KMS-11 (cell line): ENCODE measurements around the gene STK33.

Experiments
- H2AFZ ChIP-seq: fragments of 200-600 bp; sonication (generic); 2 replicates; pipeline ENCODE4 v1.6.1; 2016; ENCODE audit warnings: antibody characterized with exemption, mixed run types, low read depth
- H3K27ac ChIP-seq: fragments of 200-600 bp; sonication (generic); 2 replicates; pipeline ENCODE4 v1.6.1; 2016; ENCODE audit warnings: mild to moderate bottlenecking, mixed run types
- H3K27me3 ChIP-seq: fragments of 200-600 bp; sonication (generic); 2 replicates; pipeline ENCODE4 v1.6.1; 2017; ENCODE audit warnings: mild to moderate bottlenecking, low read depth, mixed run types, moderate library complexity; ENCODE audit not compliant: insufficient read depth
- H3K36me3 ChIP-seq: fragments of 200-600 bp; sonication (generic); 2 replicates; pipeline ENCODE4 v1.6.1; 2017; ENCODE audit warnings: mild to moderate bottlenecking, mixed run types; ENCODE audit not compliant: insufficient read depth
- H3K4me1 ChIP-seq: fragments of 200-600 bp; sonication (generic); 2 replicates; pipeline ENCODE4 v1.6.1; 2016; ENCODE audit warnings: mild to moderate bottlenecking, low read depth, mixed run types; ENCODE audit not compliant: poor library complexity, severe bottlenecking
- H3K4me2 ChIP-seq: fragments of 200-600 bp; sonication (generic); 2 replicates; pipeline ENCODE4 v1.7.0; 2016; ENCODE audit warnings: mild to moderate bottlenecking, mixed run types
- H3K4me3 ChIP-seq: fragments of 200-600 bp; sonication (generic); IDR thresholded peaks from 2 replicates; pipeline ENCODE4 v1.6.1; 2017; ENCODE audit warnings: low read depth, low read length, mixed read lengths; ENCODE audit not compliant: insufficient read depth
- H3K79me2 ChIP-seq: fragments of 200-600 bp; sonication (generic); 2 replicates; pipeline ENCODE4 v1.6.1; 2016; ENCODE audit warnings: low read depth, mixed run types; ENCODE audit not compliant: insufficient read depth
- H3K9ac ChIP-seq: fragments of 200-600 bp; sonication (generic); 2 replicates; pipeline ENCODE4 v1.6.1; 2016; ENCODE audit warnings: mild to moderate bottlenecking, mixed run types
- H4K20me1 ChIP-seq: fragments of 200-600 bp; sonication (generic); 2 replicates; pipeline ENCODE4 v1.6.1; 2016; ENCODE audit warnings: mild to moderate bottlenecking, mixed run types; ENCODE audit not compliant: insufficient read depth
- TF ChIP-seq, protein P1 (sequence below): fragments of 200-600 bp; sonication (generic); conservative IDR thresholded peaks from 2 replicates; pipeline ENCODE4 v1.6.1; 2017; ENCODE audit warnings: low read depth, mild to moderate bottlenecking, antibody characterized with exemption, low read length, moderate library complexity, mixed read lengths

The STK33 gene

DNA sequence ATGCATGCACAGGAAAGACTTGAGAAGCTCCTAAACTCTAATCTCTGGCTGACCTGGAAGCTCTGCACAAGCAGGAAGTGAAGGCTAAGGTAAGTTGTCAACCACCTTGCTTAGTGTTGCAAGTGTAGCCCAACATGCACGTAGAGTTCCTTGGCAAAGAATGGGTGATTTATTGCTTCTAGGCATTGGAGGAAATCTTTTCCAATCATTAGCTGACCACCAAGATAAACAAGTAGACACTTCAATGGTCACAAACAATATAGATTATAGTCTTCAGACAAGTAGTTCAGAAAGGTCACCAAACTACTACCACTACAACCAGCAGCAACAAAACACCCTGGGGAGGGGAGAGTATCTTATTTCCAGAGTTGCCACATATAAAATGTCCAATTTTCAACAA lies 105.6 kb downstream of the STK33 start:
- Histone ChIP-seq H4K20me1 (no peaks in the 10 kb centered on the region), H3K27ac (no peak overlapping the region), H3K9ac (no peak overlapping the region), H3K79me2 (no peaks in the 10 kb centered on the region), H2AFZ (no peak overlapping the region), H3K4me2 (no peak overlapping the region), H3K36me3 (no peaks in the 10 kb centered on the region), H3K27me3 (no peaks in the 10 kb centered on the region), H3K4me3 (no peak overlapping the region), H3K4me1 (no peaks in the 10 kb centered on the region)
- TF ChIP-seq, protein P1, sequence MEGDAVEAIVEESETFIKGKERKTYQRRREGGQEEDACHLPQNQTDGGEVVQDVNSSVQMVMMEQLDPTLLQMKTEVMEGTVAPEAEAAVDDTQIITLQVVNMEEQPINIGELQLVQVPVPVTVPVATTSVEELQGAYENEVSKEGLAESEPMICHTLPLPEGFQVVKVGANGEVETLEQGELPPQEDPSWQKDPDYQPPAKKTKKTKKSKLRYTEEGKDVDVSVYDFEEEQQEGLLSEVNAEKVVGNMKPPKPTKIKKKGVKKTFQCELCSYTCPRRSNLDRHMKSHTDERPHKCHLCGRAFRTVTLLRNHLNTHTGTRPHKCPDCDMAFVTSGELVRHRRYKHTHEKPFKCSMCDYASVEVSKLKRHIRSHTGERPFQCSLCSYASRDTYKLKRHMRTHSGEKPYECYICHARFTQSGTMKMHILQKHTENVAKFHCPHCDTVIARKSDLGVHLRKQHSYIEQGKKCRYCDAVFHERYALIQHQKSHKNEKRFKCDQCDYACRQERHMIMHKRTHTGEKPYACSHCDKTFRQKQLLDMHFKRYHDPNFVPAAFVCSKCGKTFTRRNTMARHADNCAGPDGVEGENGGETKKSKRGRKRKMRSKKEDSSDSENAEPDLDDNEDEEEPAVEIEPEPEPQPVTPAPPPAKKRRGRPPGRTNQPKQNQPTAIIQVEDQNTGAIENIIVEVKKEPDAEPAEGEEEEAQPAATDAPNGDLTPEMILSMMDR: no peak

DNA sequence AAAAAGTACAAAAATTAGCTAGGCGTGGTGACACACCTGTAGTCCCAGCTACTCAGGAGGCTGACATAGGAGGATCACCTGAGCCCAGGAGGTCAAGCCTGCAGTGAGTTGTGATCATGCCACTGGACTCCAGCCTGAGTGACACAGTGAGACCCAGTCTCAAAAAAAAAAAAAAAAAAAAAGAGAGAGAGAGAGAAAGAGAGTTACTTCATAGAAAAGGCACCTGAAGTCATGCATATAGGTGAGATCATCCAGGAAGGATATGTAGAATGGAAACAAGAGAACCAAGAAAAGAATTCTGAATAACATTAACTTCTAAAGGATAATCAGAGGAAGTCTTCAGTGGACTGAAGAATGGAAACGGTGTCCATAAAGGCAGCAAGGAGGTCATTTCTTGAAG lies 106.8 kb downstream of the STK33 start:
- Histone ChIP-seq H4K20me1 (no peaks in the 10 kb centered on the region), H3K4me3 (no peak overlapping the region), H3K36me3 (no peaks in the 10 kb centered on the region), H3K9ac (no peak overlapping the region), H2AFZ (no peak overlapping the region), H3K27ac (no peak overlapping the region), H3K27me3 (no peaks in the 10 kb centered on the region), H3K4me1 (no peaks in the 10 kb centered on the region), H3K4me2 (no peak overlapping the region), H3K79me2 (no peaks in the 10 kb centered on the region)
- TF ChIP-seq, protein P1: no peak

DNA sequence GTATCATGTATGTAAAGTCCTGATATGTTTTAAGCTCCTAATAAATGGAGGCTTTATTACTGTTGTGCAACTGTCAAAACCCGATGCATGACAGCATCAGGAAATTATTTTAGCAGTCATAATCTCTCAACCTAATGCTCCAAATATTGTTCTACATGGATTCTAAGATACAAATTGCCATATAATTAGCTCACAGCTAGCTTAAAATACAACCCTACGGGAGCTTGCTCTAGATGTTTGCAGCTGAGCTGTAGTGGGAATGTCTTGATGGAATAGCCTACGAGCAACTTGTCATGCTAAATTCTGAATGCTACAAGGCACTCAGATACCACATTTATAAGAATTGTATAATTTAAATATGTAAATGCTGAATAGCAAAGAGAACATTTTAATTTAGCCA lies 109.8 kb downstream of the STK33 start:
- H3K4me2 ChIP-seq: no peak overlapping the region
- H3K36me3 ChIP-seq: no peaks in the 10 kb centered on the region
- no peaks in the 10 kb centered on the region for H3K4me1 ChIP-seq
- no peak overlapping the region for H3K9ac ChIP-seq
- no peaks in the 10 kb centered on the region for H3K79me2 ChIP-seq
- no peak overlapping the region for H2AFZ ChIP-seq
- H3K27me3 ChIP-seq: no peaks in the 10 kb centered on the region
- TF ChIP-seq, protein P1: no peak
- H3K4me3 ChIP-seq: no peak overlapping the region
- H3K27ac ChIP-seq: no peak overlapping the region
- no peaks in the 10 kb centered on the region for H4K20me1 ChIP-seq

DNA sequence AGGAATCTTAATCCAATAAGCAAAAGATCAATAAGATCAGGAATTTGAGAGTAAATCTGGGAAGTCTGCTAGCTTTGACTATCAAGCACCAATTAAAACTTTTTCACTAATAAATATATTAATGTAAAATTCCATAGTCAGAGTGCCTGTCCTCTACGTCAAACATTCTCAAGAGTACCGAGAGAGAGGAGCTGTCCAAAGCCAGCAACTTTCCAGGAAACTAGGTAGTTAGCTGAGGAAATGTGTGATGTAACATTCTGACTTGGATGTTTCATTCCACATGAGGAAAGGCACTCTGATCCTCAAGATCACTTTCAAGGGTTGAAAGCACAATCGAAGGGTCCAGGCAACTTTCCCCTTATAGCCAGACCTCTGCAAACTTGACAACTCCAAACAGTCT lies 113.2 kb downstream of the STK33 start:
- H2AFZ ChIP-seq: no peak overlapping the region
- H3K27ac ChIP-seq: no peak overlapping the region
- TF ChIP-seq, protein P1: no peak

More for the DNA sequence above, 113.2 kb downstream of the STK33 start:
- Histone ChIP-seq H3K27me3 (no peaks in the 10 kb centered on the region), H3K4me2 (no peak overlapping the region), H4K20me1 (no peaks in the 10 kb centered on the region), H3K79me2 (no peaks in the 10 kb centered on the region), H3K4me3 (no peak overlapping the region), H3K9ac (no peak overlapping the region), H3K36me3 (no peaks in the 10 kb centered on the region), H3K4me1 (peaks cover 12% of the 10 kb centered on the region)
